OCI-LY3 (cell line): ENCODE results near the gene MAP2K1.

Source experiments
- CTCF ChIP-seq: fragments of 200-600, 300-600 bp; sonication (generic); IDR thresholded peaks from 2 replicates; pipeline ENCODE4 v1.5.1; 2014; ENCODE audit warnings: antibody characterized with exemption, low read length, low read depth
- EZH2phosphoT487 ChIP-seq: fragments of 200-600 bp; shearing (Covaris generic); IDR thresholded peaks from 2 replicates; pipeline ENCODE4 v1.6.1; 2018; ENCODE audit warnings: antibody characterized with exemption, mixed run types, low read depth

- TF ChIP-seq CTCF (no peak), EZH2phosphoT487 (no peak)
These were observed 42.4 kb downstream of the MAP2K1 start for GRCh38 chr15:66429117-66429516.
